Pancreas (tissue), 10 donors: ENCODE data around the gene KRTAP4-4. TPM values are rescaled to one million over a fixed set of nuclear protein-coding genes. Genes with fewer than 3 reads are reported as not detected.

Source experiments
- ATAC-seq, 4 donors: fragments of 200-7000 bp; cut with Tn5 transposase; one replicate each; pipeline versions ENCODE4 v1.8.0 to v1.9.1; 2020; ENCODE audit warnings: mild to moderate bottlenecking in 4 of 4, moderate library complexity in 4 of 4
- DNase-seq, 6 donors: peaks; one replicate each; pipeline ENCODE4 v3.0.0-alpha.2; 2020
- FAIRE-seq: peaks from 2 replicates; lab custom pipeline; 2012; peaks lifted over from hg19 to GRCh38; lab: Jason Lieb, UNC
- H3K27ac ChIP-seq, 4 donors: fragments of 200-600 bp; sonication (generic); 1 replicate in 3 of 4; 2 replicates in 1 of 4; pipeline versions ENCODE4 v1.5.0 to v1.8.0; 2020
- H3K27me3 ChIP-seq, 4 donors: fragments of 200-600 bp; one replicate each; pipeline ENCODE4 v1.8.0; 2021
- H3K36me3 ChIP-seq, 3 donors: fragments of 200-600 bp; sonication (generic) in 1 of 3; one replicate each; pipeline versions ENCODE4 v1.5.0 to v1.8.0; 2020 to 2021
- H3K4me1 ChIP-seq, 3 donors: fragments of 200-600 bp; one replicate each; pipeline ENCODE4 v1.8.0; 2021
- H3K4me3 ChIP-seq, 4 donors: fragments of 200-600 bp; sonication (generic) in 2 of 4; one replicate each; pipeline versions ENCODE4 v1.5.0 to v1.8.0; 2020 to 2021
- H3K9me3 ChIP-seq, 4 donors: fragments of 200-600 bp; one replicate each; pipeline ENCODE4 v1.8.0; 2021
- CTCF ChIP-seq, 4 donors: fragments of 200-600 bp; sonication (generic) in 3 of 4; IDR thresholded peaks; one replicate each; pipeline versions ENCODE4 v1.5.0 to v1.8.0; 2021; ENCODE audit warnings: antibody characterized with exemption in 4 of 4
- WGBS, 2 donors: extraction: QIAGEN DNeasy Blood & Tissue Kit; methylation state at CpG; one replicate each; pipeline ENCODE4 v1.1.7; 2013; 5-methylcytosine and 5-hydroxymethylcytosine counted together
- intact Hi-C, 3 donors: fragments of 100-400 bp; cut with DNase I; formaldehyde crosslinking; loops; one replicate each; pipeline versions ENCODE4 v1.11.1 to v1.14.2; 2022
- polyA plus RNA-seq, 2 donors: library from polyadenylated mRNA; stranded (reverse); fragments of 200-250 nt; gene quantifications; one replicate each; pipeline ENCODE4 v1.2.3, GENCODE V29; 2013
- total RNA-seq, 6 donors: library from RNA; stranded (reverse); fragmentation: NEBNext Ultra II Directional in 4 of 6; extraction: Animal tissue kit (Norgen Biotek cat#: 25700) in 4 of 6; gene quantifications; one replicate each; pipeline versions ENCODE4 v1.2.1 to v1.2.4, GENCODE V29; 2021 to 2023
- donor health status: healthy with polysubstance abuse.
- donor health status: DM: no; HTN: no; CAD: no; lungs with moderate emphysema.
- donor health status: DM: no; HTN: no; CAD: no.
- donor health status: control.
- donor health status: control.
- donor health status: Bipolar disorder and iron deficiency.
- donor health status: DM: yes; HTN: yes; CAD: no.
- donor health status: DM: no; HTN: no; CAD: no.
- donor health status: DM: no; HTN: no; CAD: no.
- donor health status: DM: yes; HTN: yes; CAD: no.

The KRTAP4-4 gene
- total and polyA plus RNA-seq, 8 donors = not detected

GRCh38 chr17:41111151-41111885, 49.2 kb downstream of the KRTAP4-4 start:
- Histone ChIP-seq H3K4me1 (no peaks in the 10 kb centered on the region), H3K27me3 (no peaks in the 10 kb centered on the region), H3K27ac (no peak overlapping the region), H3K4me3 (no peak overlapping the region), H3K9me3 (no peaks in the 10 kb centered on the region), H3K36me3 (no peaks in the 10 kb centered on the region)
- DNase-seq (no peak), FAIRE-seq (no peak), ATAC-seq (no peak)
- TF ChIP-seq CTCF (IDR thresholded peaks at IDR 0.05) = no peak
- intact Hi-C loops = no loop called here
- WGBS, 2 donors = 66 to 81% methylated on average over 2 of the region's 2 CpGs

Other genes starting within 250 kb of the KRTAP4-4 start
Only the 30 nearest of the 40 such genes appear.
- gene KRTAP3-1, start 151.6 kb downstream of the KRTAP4-4 start, total RNA-seq = not detected
- under 1 TPM in 1 of 2 donors, not detected in 1; 0.19 TPM for gene KRTAP3-1, start 151.6 kb downstream of the KRTAP4-4 start, polyA plus RNA-seq
- not detected for gene KRTAP1-5, start 133.5 kb downstream of the KRTAP4-4 start, total RNA-seq
- not detected for gene KRTAP1-5, start 133.5 kb downstream of the KRTAP4-4 start, polyA plus RNA-seq
- gene KRTAP1-4, start 130.6 kb downstream of the KRTAP4-4 start, total RNA-seq = not detected
- not detected for gene KRTAP1-4, start 130.6 kb downstream of the KRTAP4-4 start, polyA plus RNA-seq
- gene KRTAP1-3, start 125.9 kb downstream of the KRTAP4-4 start, total RNA-seq = not detected
- not detected for gene KRTAP1-3, start 125.9 kb downstream of the KRTAP4-4 start, polyA plus RNA-seq
- gene KRTAP1-1, start 119.3 kb downstream of the KRTAP4-4 start, total RNA-seq = under 1 TPM in 3 of 6 donors, not detected in 3; 0.16 to 0.46 (median 0.31) TPM
- under 1 TPM in 1 of 2 donors, not detected in 1; 0.68 TPM for gene KRTAP1-1, start 119.3 kb downstream of the KRTAP4-4 start, polyA plus RNA-seq
- gene KRTAP2-1, start 113.4 kb downstream of the KRTAP4-4 start, total RNA-seq = not detected
- not detected for gene KRTAP2-1, start 113.4 kb downstream of the KRTAP4-4 start, polyA plus RNA-seq
- not detected for gene KRTAP2-2, start 105.5 kb downstream of the KRTAP4-4 start, total RNA-seq
- gene KRTAP2-2, start 105.5 kb downstream of the KRTAP4-4 start, polyA plus RNA-seq = not detected
- not detected for gene KRTAP2-3, start 100.6 kb downstream of the KRTAP4-4 start, total RNA-seq
- not detected for gene KRTAP2-3, start 100.6 kb downstream of the KRTAP4-4 start, polyA plus RNA-seq
- gene KRTAP2-4, start 94.9 kb downstream of the KRTAP4-4 start, total RNA-seq = not detected
- not detected for gene KRTAP2-4, start 94.9 kb downstream of the KRTAP4-4 start, polyA plus RNA-seq
- not detected for gene KRTAP4-7, start 76.6 kb downstream of the KRTAP4-4 start, total RNA-seq
- gene KRTAP4-7, start 76.6 kb downstream of the KRTAP4-4 start, polyA plus RNA-seq = not detected
- not detected for gene KRTAP4-8, start 62.6 kb downstream of the KRTAP4-4 start, total RNA-seq
- not detected for gene KRTAP4-8, start 62.6 kb downstream of the KRTAP4-4 start, polyA plus RNA-seq
- not detected for gene KRTAP4-16, start 58.5 kb downstream of the KRTAP4-4 start, total RNA-seq
- gene KRTAP4-16, start 58.5 kb downstream of the KRTAP4-4 start, polyA plus RNA-seq = not detected
- gene KRTAP4-9, start 55.4 kb downstream of the KRTAP4-4 start, total RNA-seq = not detected
- not detected for gene KRTAP4-9, start 55.4 kb downstream of the KRTAP4-4 start, polyA plus RNA-seq
- not detected for gene KRTAP4-11, start 42.4 kb downstream of the KRTAP4-4 start, total RNA-seq
- not detected for gene KRTAP4-11, start 42.4 kb downstream of the KRTAP4-4 start, polyA plus RNA-seq
- gene KRTAP4-12, start 36.6 kb downstream of the KRTAP4-4 start, total RNA-seq = not detected
- not detected for gene KRTAP4-12, start 36.6 kb downstream of the KRTAP4-4 start, polyA plus RNA-seq
- not detected for gene KRTAP4-6, start 20.2 kb downstream of the KRTAP4-4 start, total RNA-seq
- gene KRTAP4-6, start 20.2 kb downstream of the KRTAP4-4 start, polyA plus RNA-seq = not detected
- gene KRTAP4-5, start 10.9 kb downstream of the KRTAP4-4 start, total RNA-seq = not detected
- gene KRTAP4-5, start 10.9 kb downstream of the KRTAP4-4 start, polyA plus RNA-seq = not detected
- gene KRTAP4-3, start 7.5 kb upstream of the KRTAP4-4 start, total RNA-seq = not detected
- gene KRTAP4-3, start 7.5 kb upstream of the KRTAP4-4 start, polyA plus RNA-seq = not detected
- gene KRTAP4-2, start 17.5 kb upstream of the KRTAP4-4 start, total RNA-seq = not detected
- gene KRTAP4-2, start 17.5 kb upstream of the KRTAP4-4 start, polyA plus RNA-seq = not detected
- gene KRTAP4-1, start 24.2 kb upstream of the KRTAP4-4 start, total RNA-seq = not detected
- not detected for gene KRTAP4-1, start 24.2 kb upstream of the KRTAP4-4 start, polyA plus RNA-seq
- not detected for gene KRTAP9-1, start 29.1 kb upstream of the KRTAP4-4 start, total RNA-seq
- gene KRTAP9-1, start 29.1 kb upstream of the KRTAP4-4 start, polyA plus RNA-seq = not detected
- not detected for gene KRTAP9-2, start 65.9 kb upstream of the KRTAP4-4 start, total RNA-seq
- not detected for gene KRTAP9-2, start 65.9 kb upstream of the KRTAP4-4 start, polyA plus RNA-seq
- gene KRTAP9-3, start 71.7 kb upstream of the KRTAP4-4 start, total RNA-seq = not detected
- gene KRTAP9-3, start 71.7 kb upstream of the KRTAP4-4 start, polyA plus RNA-seq = not detected
- not detected for gene KRTAP9-8, start 77.3 kb upstream of the KRTAP4-4 start, total RNA-seq
- gene KRTAP9-8, start 77.3 kb upstream of the KRTAP4-4 start, polyA plus RNA-seq = not detected
- not detected for gene KRTAP9-4, start 88.9 kb upstream of the KRTAP4-4 start, total RNA-seq
- gene KRTAP9-4, start 88.9 kb upstream of the KRTAP4-4 start, polyA plus RNA-seq = not detected
- not detected for gene KRTAP9-9, start 94.6 kb upstream of the KRTAP4-4 start, total RNA-seq
- not detected for gene KRTAP9-9, start 94.6 kb upstream of the KRTAP4-4 start, polyA plus RNA-seq
- not detected for gene KRTAP9-6, start 104.6 kb upstream of the KRTAP4-4 start, total RNA-seq
- gene KRTAP9-6, start 104.6 kb upstream of the KRTAP4-4 start, polyA plus RNA-seq = not detected
- not detected for gene KRTAP9-7, start 115.0 kb upstream of the KRTAP4-4 start, total RNA-seq
- gene KRTAP9-7, start 115.0 kb upstream of the KRTAP4-4 start, polyA plus RNA-seq = not detected
- not detected for gene KRTAP29-1, start 142.1 kb upstream of the KRTAP4-4 start, total RNA-seq
- gene KRTAP29-1, start 142.1 kb upstream of the KRTAP4-4 start, polyA plus RNA-seq = not detected
- not detected for gene KRTAP16-1, start 148.6 kb upstream of the KRTAP4-4 start, total RNA-seq
- gene KRTAP16-1, start 148.6 kb upstream of the KRTAP4-4 start, polyA plus RNA-seq = not detected